Spleen (tissue), 7 donors: Measurements from ENCODE around the gene ZDHHC9.

Experiments
- CTCF ChIP-seq, 11 experiments: fragments of 200-600 bp in 7 of 11; fragments of 450-650 bp in 4 of 11; sonication (generic) in 4 of 11; IDR thresholded peaks in 8 of 11; conservative IDR thresholded peaks in 3 of 11; 1 replicate in 7 of 11; 2 replicates in 4 of 11; pipeline versions ENCODE4 v1.4.0 to v1.8.0; 2016 to 2021; ENCODE audit warnings: antibody characterized with exemption in 11 of 11, inconsistent platforms in 4 of 11, mild to moderate bottlenecking in 1 of 11
- POLR2A ChIP-seq, 3 donors: fragments of 450-650 bp; IDR thresholded peaks; one replicate each; pipeline ENCODE4 v1.5.1; 2017; ENCODE audit warnings: antibody characterized with exemption in 3 of 3, mild to moderate bottlenecking in 1 of 3
- POLR2AphosphoS5 ChIP-seq, 3 donors: sonication (generic); formaldehyde crosslinking; IDR thresholded peaks; one replicate each; pipeline ENCODE4 v1.5.1; 2017; ENCODE audit warnings: antibody characterized with exemption in 3 of 3
- donor health status: DM: no; HTN: no; CAD: no; lungs with moderate emphysema.
- donor health status: DM: no; HTN: no; CAD: no.
- donor health status: DM: no; HTN: no; CAD: no.

DNA sequence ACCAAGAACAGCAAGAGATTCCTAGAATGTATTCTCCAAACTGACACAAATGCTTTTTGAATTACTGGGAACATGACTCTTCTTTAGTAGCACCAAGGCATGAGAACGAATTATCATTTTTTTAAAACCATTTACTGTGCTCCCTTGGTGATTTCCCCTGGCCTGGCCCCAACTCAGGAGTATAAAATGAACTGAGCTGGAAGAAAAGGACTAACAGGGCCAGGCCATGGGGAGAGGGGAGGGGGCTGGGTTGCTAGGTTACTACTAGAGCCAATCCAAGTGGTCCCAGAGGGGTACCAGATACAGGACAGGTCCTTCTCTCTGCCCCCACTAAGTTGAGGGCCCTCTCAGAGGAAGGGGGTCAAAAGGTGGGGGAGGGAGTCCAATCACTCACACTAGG is 40.8 kb downstream of the ZDHHC9 start:
- TF ChIP-seq CTCF (IDR thresholded peaks at IDR 0.05 in 8 of 11, conservative IDR thresholded peaks at IDR 0.05 in 3 of 11), result no peak
- TF ChIP-seq POLR2A (IDR thresholded peaks at IDR 0.05), result no peak
- no peak for TF ChIP-seq POLR2AphosphoS5 (IDR thresholded peaks at IDR 0.05)
